AG04449 (cell line): ENCODE results near the gene FCHSD2.
"Not testable (repeated sequence)": the region's sequence is repeated elsewhere in the genome, so short reads cannot be mapped to it uniquely, and the experiment has no call there.

Experiments
- CTCF ChIA-PET: fragments of 350-600 bp; formaldehyde crosslinking; extraction: SDS; loops from one replicate; lab custom pipeline; 2021; ENCODE audit warnings: antibody characterized with exemption; lab: Yijun Ruan, JAX
- POLR2A ChIA-PET: fragments of 400-600, 350-600 bp; formaldehyde crosslinking; extraction: SDS; loops from one replicate; lab custom pipeline; 2020; ENCODE audit warnings: antibody characterized with exemption, inconsistent platforms; lab: Yijun Ruan, JAX
- DNase-seq: peaks from one replicate; pipeline ENCODE4 v3.0.0-alpha.2; 2010; ENCODE audit warnings: low read depth, low spot score
- H3K4me3 ChIP-seq: 2 replicates; pipeline ENCODE4 v1.5.1; 2011; ENCODE audit warnings: low read depth, mild to moderate bottlenecking, control low read depth, low read length
- CTCF ChIP-seq: IDR thresholded peaks from one replicate; pipeline ENCODE4 v1.5.1; 2011; ENCODE audit warnings: mild to moderate bottlenecking, moderate library complexity, low read length, control low read depth, inconsistent platforms; ENCODE audit not compliant: insufficient read depth; ENCODE audit errors: missing control alignments

FCHSD2 gene

GRCh38 chr11:73030130-73030529 is 112.0 kb downstream of the FCHSD2 start:
- no peak for DNase-seq
- TF ChIP-seq CTCF: no peak
- ChIA-PET CTCF (no interaction called here), POLR2A (no interaction called here)
- no peak overlapping the region for H3K4me3 ChIP-seq

- POLR2A ChIA-PET: no interaction called here
- DNase-seq: no peak
- H3K4me3 ChIP-seq: no peak overlapping the region
- CTCF ChIA-PET: no interaction called here
- no peak for TF ChIP-seq CTCF
Measured at GRCh38 chr11:73029403-73029802, 112.7 kb downstream of the FCHSD2 start.

GRCh38 chr11:73028611-73029010 is 113.5 kb downstream of the FCHSD2 start:
- CTCF ChIA-PET: no interaction called here

GRCh38 chr11:73027840-73028239 is 114.3 kb downstream of the FCHSD2 start:
- H3K4me3 ChIP-seq, CTCF ChIA-PET, POLR2A ChIA-PET, DNase-seq: not testable (repeated sequence)

More at GRCh38 chr11:73028611-73029010, 113.5 kb downstream of the FCHSD2 start:
- no peak for DNase-seq
- TF ChIP-seq CTCF: no peak
- H3K4me3 ChIP-seq: no peak overlapping the region
- POLR2A ChIA-PET: no interaction called here

- CTCF ChIA-PET: interaction anchor here (0.9 kb wide), 1 partner anchor 53 kb away, joined by 3 read pairs; no protein-coding TSS in a partner anchor
- no peak for TF ChIP-seq CTCF
- POLR2A ChIA-PET: no interaction called here
- DNase-seq: no peak
- no peak overlapping the region for H3K4me3 ChIP-seq
Measured at GRCh38 chr11:73024639-73025038, 117.5 kb downstream of the FCHSD2 start.

- DNase-seq: no peak
- POLR2A ChIA-PET: no interaction called here
- CTCF ChIA-PET: no interaction called here
- H3K4me3 ChIP-seq: no peak overlapping the region
- no peak for TF ChIP-seq CTCF
Measured at GRCh38 chr11:73019996-73020395, 122.1 kb downstream of the FCHSD2 start.

GRCh38 chr11:73019449-73019848 is 122.7 kb downstream of the FCHSD2 start:
- H3K4me3 ChIP-seq: no peak overlapping the region
- CTCF ChIA-PET: no interaction called here
- DNase-seq: no peak
- TF ChIP-seq CTCF: no peak
- POLR2A ChIA-PET: no interaction called here
